PFSK-1 (cell line): ENCODE data around the gene PTPRA.

Experiments used
- FOXP2 ChIP-seq: optimal IDR thresholded peaks from 2 replicates; pipeline ENCODE3; 2011; ENCODE audit warnings: borderline replicate concordance, control low read depth, inconsistent platforms; ENCODE audit not compliant: insufficient read depth; ENCODE audit errors: extremely low read length, extremely low read depth
- POLR2AphosphoS5 ChIP-seq: IDR thresholded peaks from 2 replicates; pipeline ENCODE4 v1.6.1; 2012; ENCODE audit warnings: low read depth, mild to moderate bottlenecking, control low read depth, low read length, moderate library complexity
- REST ChIP-seq, 2 experiments: IDR thresholded peaks; 2 replicates each; pipeline versions ENCODE4 v1.6.1 to v1.8.0; 2011 to 2012; ENCODE audit warnings: low read depth in 2 of 2, low read length in 2 of 2, control low read depth in 1 of 2, inconsistent platforms in 1 of 2, mild to moderate bottlenecking in 1 of 2, moderate library complexity in 1 of 2; ENCODE audit not compliant: insufficient read depth in 1 of 2
- SIN3A ChIP-seq: IDR thresholded peaks from 2 replicates; pipeline ENCODE4 v1.6.1; 2012; ENCODE audit warnings: mild to moderate bottlenecking, low read length, moderate library complexity, borderline replicate concordance; ENCODE audit not compliant: insufficient read depth
- TAF1 ChIP-seq: IDR thresholded peaks from 2 replicates; pipeline ENCODE4 v1.6.1; 2012; ENCODE audit warnings: low read length, control low read depth, borderline replicate concordance; ENCODE audit not compliant: insufficient read depth

Gene PTPRA

DNA sequence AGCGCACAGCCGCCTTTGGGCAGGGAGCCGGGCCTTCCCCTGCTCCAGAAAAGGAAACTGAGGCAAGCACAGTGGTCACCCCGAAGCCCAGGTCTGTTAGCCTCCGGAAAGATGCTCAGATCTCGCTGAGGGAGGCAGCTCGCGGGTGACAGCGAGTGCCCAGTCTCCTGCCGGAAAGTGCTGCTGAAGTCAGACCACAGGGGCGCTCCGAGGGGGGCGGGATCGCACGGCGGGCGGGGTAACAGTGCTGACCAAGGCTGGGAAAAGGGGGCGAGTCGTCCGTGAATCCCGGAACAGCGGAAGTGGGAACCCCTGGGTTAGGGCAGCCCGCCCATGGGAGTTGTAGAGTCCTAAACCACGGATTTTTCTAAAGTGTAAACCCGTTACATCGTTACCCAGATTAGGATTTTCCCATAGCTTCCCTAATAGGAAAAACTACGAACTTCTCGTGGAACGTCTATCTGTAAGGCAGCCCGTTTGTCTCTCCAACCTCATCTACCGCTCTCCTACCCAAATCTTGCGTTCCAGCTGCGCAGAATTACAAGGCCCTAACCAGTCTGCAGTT, 32.2 kb upstream of the PTPRA start:
- TF ChIP-seq TAF1, result no peak
- TF ChIP-seq SIN3A, result no peak
- no peak for TF ChIP-seq REST (IDR thresholded peaks at IDR 0.05; ENCODE audit: insufficient read depth in 1 of 2, low read depth in 2 of 2, low read length in 2 of 2)
- TF ChIP-seq POLR2AphosphoS5, result no peak
- TF ChIP-seq FOXP2, result no peak

GRCh38 chr20:2845607-2846006, 27.7 kb upstream of the PTPRA start:
- TF ChIP-seq REST (IDR thresholded peaks at IDR 0.05; ENCODE audit: insufficient read depth in 1 of 2, low read depth in 2 of 2, low read length in 2 of 2) (no peak), FOXP2 (no peak), SIN3A (no peak), POLR2AphosphoS5 (no peak), TAF1 (no peak)

DNA sequence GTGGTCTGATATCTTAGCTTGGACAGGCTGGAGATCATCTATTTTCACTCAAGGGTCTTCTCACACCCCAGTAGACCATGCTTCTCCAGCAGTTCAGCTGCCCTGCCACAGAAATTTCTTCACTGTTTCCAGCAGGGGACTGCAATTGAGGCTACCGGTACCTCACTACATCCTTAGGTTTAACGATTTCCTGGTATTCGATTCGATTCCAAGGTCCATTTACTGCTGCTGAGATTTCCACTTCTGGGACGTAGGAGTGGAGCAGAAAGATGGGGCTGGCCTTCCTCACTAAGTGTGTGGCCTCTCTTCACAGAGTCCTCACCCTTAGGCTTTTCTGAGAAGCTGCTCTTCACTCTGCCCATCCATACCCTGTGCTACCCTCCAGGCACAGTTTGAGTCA, 26.6 kb upstream of the PTPRA start:
- TF ChIP-seq FOXP2 (no peak), SIN3A (no peak)

DNA sequence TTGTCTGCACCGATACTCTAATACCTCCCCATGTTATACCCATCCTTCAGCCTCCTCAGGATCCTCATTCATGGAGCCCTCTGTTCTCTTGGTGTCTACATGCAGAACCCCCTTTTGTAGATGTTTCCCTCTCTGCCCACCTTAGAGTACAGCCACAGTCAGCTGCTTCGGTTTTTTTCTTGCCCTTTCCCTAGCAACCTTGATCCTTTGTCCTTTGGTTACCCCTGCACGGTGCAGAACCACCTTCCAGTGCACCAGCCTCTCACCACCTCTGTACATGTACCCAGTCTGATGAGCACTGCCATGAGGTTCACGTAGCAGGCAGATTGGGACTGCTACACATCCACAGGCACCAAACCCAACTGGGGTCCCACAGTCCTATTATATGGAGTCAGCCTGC, 25.5 kb upstream of the PTPRA start:
- no peak for TF ChIP-seq FOXP2

DNA sequence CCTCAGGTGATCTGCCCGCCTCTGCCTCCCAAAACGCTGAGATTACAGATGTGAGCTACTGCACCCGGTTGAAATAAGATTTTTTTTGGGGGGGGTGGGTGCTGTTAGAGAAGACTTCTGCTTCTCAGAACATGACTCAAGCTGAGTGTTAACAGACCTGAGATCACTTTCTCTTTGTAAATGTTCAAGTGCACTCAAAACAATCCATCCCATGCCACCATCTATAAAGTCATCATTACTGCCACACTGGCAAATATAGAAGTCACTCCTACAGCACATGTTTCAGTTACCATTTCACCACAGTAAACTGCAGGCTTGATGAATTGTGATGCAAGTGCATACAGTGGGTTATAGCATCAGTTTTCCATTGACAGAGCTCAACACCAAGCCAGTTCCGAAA, 23.8 kb upstream of the PTPRA start:
- TF ChIP-seq POLR2AphosphoS5, result no peak
- TF ChIP-seq TAF1, result no peak
- no peak for TF ChIP-seq SIN3A
- no peak for TF ChIP-seq FOXP2
- no peak for TF ChIP-seq REST (IDR thresholded peaks at IDR 0.05; ENCODE audit: insufficient read depth in 1 of 2, low read depth in 2 of 2, low read length in 2 of 2)

DNA sequence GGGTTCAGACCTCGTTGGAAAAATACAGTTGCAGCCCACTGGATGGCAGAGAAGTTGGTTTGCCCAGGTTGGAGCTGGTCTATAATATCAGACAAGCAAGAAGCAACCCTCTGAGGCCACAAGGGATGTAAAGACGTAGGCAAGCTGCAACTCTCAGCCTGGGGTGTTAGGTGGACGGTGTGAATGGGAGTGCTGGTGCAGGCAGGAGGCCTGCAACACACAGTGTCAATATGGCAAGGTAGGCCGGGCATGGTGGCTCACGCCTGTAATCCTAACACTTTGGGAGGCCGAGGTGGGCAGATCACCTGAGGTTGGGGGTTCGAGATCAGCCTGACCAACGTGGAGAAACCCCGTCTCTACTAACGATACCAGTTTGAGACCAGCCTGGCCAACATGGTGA, 22.2 kb upstream of the PTPRA start:
- no peak for TF ChIP-seq SIN3A
- no peak for TF ChIP-seq REST (IDR thresholded peaks at IDR 0.05; ENCODE audit: insufficient read depth in 1 of 2, low read depth in 2 of 2, low read length in 2 of 2)
- TF ChIP-seq POLR2AphosphoS5, result no peak
- no peak for TF ChIP-seq TAF1
- TF ChIP-seq FOXP2, result no peak
